Measurements from ENCODE around the gene GUCA1A.

- no peak for TF ChIP-seq POLR2A (IDR thresholded peaks at IDR 0.05)
- TF ChIP-seq CTCF (IDR thresholded peaks at IDR 0.05), result no peak
These were observed 20.3 kb downstream of the GUCA1A start for GRCh38 chr6:42193491-42193894.

All from thyroid gland (tissue), 4 donors.